Measurements from ENCODE around the gene PCNA.

The PCNA gene

DNA sequence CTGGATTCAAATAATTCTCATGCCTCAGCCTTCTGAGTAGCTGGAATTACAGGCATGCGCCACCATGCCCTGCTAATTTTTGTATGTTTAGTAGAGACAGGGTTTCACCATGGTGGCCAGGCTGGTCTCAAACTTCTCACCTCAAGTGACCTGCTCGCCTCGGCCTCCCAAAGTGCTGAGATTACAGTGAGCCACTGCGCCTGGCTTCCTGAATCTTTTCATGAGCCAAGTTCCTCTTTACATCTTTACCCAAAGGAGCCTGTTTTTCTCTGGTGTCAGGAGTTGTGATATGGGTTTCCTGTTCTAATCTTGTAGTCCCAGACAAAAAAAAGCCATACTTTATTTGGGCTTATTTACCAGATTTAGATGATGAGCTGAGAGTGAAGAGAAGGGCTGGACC lies 34.4 kb downstream of the PCNA start:
- Histone ChIP-seq H2AFZ (ENCODE audit: low read depth, low read length, severe bottlenecking) (no peak overlapping the region), H3K27ac (ENCODE audit: low read depth, low read length) (no peak overlapping the region), H3F3A (ENCODE audit: insufficient read depth) (no peaks in the 10 kb centered on the region), H3K9me3 (ENCODE audit: insufficient read depth, low read length) (no peaks in the 10 kb centered on the region), H4K20me1 (ENCODE audit: low read depth, low read length) (no peaks in the 10 kb centered on the region), H3K9ac (ENCODE audit: low read length) (no peak overlapping the region), H3K36me3 (ENCODE audit: low read length) (no peaks in the 10 kb centered on the region), H3K4me2 (ENCODE audit: low read depth, low read length, poor library complexity, severe bottlenecking) (no peak overlapping the region), H3K27me3 (ENCODE audit: low read length) (no peaks in the 10 kb centered on the region), H3K9me2 (replicated peaks; ENCODE audit: insufficient read depth, low read length) (no peaks in the 10 kb centered on the region), H3K79me2 (ENCODE audit: insufficient read depth, low read length) (no peaks in the 10 kb centered on the region), H3K4me3 (ENCODE audit: insufficient read depth, low read length, poor library complexity, severe bottlenecking) (no peak overlapping the region)
- no peak for TF ChIP-seq CTCF (IDR thresholded peaks at IDR 0.05; ENCODE audit: insufficient read depth, low read length, poor library complexity, severe bottlenecking)

DNA sequence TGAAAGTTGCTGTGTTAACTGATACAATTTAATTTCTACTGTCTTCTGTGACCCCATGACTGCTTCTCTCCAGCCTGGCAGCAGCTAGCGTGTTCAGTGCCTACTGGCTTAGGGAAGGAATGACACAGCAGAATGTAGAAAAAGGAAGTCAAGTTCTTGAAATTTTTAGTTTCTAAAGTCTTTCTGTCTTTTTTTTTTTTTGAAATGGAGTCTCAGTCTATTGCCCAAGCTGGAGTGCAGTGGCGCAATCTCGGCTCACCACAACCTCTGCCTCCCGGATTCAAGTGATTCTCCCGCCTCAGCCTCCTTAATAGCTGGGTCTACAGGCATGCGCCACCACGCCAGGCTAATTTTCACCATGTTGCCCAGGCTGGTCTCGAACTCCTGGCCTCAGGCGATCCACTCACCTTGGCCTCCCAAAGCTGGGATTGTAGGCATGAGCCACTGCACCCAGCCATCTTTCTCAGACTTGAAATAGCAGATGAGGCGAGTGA lies 39.3 kb downstream of the PCNA start:
- H3K79me2 ChIP-seq (ENCODE audit: insufficient read depth, low read length) = no peaks in the 10 kb centered on the region
- H3K9me2 ChIP-seq (replicated peaks; ENCODE audit: insufficient read depth, low read length) = no peaks in the 10 kb centered on the region
- H2AFZ ChIP-seq (ENCODE audit: low read depth, low read length, severe bottlenecking) = peak overlapping the region; percentile 57
- H4K20me1 ChIP-seq (ENCODE audit: low read depth, low read length) = no peaks in the 10 kb centered on the region
- H3K4me2 ChIP-seq (ENCODE audit: low read depth, low read length, poor library complexity, severe bottlenecking) = no peak overlapping the region
- no peak overlapping the region for H3K4me3 ChIP-seq (ENCODE audit: insufficient read depth, low read length, poor library complexity, severe bottlenecking)
- H3K36me3 ChIP-seq (ENCODE audit: low read length) = no peaks in the 10 kb centered on the region
- no peak overlapping the region for H3K27ac ChIP-seq (ENCODE audit: low read depth, low read length)
- no peaks in the 10 kb centered on the region for H3K27me3 ChIP-seq (ENCODE audit: low read length)
- H3K9me3 ChIP-seq (ENCODE audit: insufficient read depth, low read length) = no peaks in the 10 kb centered on the region
- H3K9ac ChIP-seq (ENCODE audit: low read length) = no peak overlapping the region
- peaks cover 7% of the 10 kb centered on the region; the same call in 1 of the 2 replicates for H3F3A ChIP-seq (ENCODE audit: insufficient read depth)
- TF ChIP-seq CTCF (IDR thresholded peaks at IDR 0.05; ENCODE audit: insufficient read depth, low read length, poor library complexity, severe bottlenecking) (no peak), EZH2phosphoT487 (conservative IDR thresholded peaks at IDR 0.05; ENCODE audit: low read length) (no peak)

DNA sequence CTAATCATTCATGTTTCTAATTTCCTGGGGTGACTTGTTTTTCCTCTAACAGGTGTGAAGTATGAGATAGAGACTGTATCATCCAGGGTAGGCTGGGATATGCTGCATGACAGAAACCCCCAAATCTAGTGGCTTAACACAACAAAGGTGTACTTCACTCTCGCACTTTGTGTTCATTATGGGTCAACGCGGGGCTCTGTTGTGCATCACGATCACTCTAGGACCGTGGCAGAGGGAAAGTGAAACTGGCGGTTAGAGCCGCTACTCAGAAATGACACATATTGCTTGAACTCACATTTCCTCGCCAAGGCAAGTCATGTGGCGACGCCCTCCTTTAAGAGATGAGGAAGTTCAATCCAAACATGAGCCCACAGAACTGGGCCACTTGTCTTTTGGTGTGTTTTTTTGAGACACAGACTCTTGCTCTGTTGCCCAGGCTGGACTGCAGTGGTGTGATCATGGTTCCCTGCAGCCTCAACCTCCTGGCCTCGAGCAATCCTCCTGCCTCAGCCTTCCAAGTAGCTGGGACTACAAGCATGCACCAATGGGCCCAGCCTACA lies 41.3 kb downstream of the PCNA start:
- Histone ChIP-seq H2AFZ (ENCODE audit: low read depth, low read length, severe bottlenecking) (peak overlapping the region; percentile 79), H3K4me2 (ENCODE audit: low read depth, low read length, poor library complexity, severe bottlenecking) (peak overlapping the region; percentile 64), H3K36me3 (ENCODE audit: low read length) (no peaks in the 10 kb centered on the region), H3K9ac (ENCODE audit: low read length) (peak overlapping the region; percentile 37), H3F3A (ENCODE audit: insufficient read depth) (peaks cover 7% of the 10 kb centered on the region; the same call in 1 of the 2 replicates), H3K27me3 (ENCODE audit: low read length) (no peaks in the 10 kb centered on the region), H4K20me1 (ENCODE audit: low read depth, low read length) (no peaks in the 10 kb centered on the region), H3K9me3 (ENCODE audit: insufficient read depth, low read length) (no peaks in the 10 kb centered on the region), H3K27ac (ENCODE audit: low read depth, low read length) (peak overlapping the region; percentile 18), H3K9me2 (replicated peaks; ENCODE audit: insufficient read depth, low read length) (no peaks in the 10 kb centered on the region), H3K79me2 (ENCODE audit: insufficient read depth, low read length) (no peaks in the 10 kb centered on the region), H3K4me3 (ENCODE audit: insufficient read depth, low read length, poor library complexity, severe bottlenecking) (peak overlapping the region; percentile 33)
- TF ChIP-seq EZH2phosphoT487 (conservative IDR thresholded peaks at IDR 0.05; ENCODE audit: low read length) (no peak), CTCF (IDR thresholded peaks at IDR 0.05; ENCODE audit: insufficient read depth, low read length, poor library complexity, severe bottlenecking) (no peak)
